HG03342 (cell line): ENCODE data around the gene PHGDH.
A peak's percentile ranks its signal among the peaks of the same experiment; 100 is the strongest.

Source experiments
- ATAC-seq: cut with Tn5 transposase; IDR thresholded peaks from one replicate; pipeline ENCODE4 v1.9.1; 2021; ENCODE audit warnings: mild to moderate bottlenecking, moderate library complexity; ENCODE audit not compliant: unreplicated experiment

The PHGDH gene

DNA sequence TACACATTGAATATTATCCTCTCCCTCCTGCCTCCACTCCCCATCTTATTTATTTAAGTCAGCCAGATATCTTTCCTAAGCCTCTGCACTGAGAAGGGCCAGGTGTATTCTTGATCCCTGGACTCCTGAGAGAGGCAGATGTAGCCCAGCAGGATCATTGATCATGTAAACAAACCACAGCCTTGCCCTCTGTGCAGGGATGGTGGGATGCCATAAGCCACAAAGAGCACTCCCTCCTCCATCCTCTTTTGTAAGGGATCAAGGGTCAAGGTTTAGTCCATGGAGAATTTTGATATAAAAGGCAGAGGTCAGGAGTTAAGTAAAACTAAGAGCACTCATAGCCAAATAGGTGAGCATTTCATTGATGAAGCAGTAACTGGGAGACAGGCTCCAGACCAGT lies 17.3 kb downstream of the PHGDH start:
- ATAC-seq: no peak

DNA sequence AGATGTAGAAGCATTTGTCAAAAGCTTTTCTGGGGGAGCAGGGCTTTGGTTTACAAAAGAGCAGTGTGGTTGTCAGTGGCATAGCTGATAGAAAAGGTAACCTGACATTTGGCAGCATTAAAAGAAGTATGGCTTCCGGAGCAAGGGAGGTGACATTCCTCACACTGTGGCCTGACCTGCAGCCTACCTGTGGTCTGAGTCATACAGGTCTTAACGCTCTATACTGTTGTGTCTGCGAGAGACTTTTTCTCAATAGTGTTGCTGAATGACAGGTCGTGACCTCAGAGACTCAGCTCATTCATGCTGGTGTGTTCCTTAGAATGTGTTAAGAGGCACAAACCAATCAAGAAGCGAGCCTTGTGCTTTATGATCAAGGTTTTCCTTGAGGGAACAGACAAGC lies 19.3 kb downstream of the PHGDH start:
- no peak for ATAC-seq

DNA sequence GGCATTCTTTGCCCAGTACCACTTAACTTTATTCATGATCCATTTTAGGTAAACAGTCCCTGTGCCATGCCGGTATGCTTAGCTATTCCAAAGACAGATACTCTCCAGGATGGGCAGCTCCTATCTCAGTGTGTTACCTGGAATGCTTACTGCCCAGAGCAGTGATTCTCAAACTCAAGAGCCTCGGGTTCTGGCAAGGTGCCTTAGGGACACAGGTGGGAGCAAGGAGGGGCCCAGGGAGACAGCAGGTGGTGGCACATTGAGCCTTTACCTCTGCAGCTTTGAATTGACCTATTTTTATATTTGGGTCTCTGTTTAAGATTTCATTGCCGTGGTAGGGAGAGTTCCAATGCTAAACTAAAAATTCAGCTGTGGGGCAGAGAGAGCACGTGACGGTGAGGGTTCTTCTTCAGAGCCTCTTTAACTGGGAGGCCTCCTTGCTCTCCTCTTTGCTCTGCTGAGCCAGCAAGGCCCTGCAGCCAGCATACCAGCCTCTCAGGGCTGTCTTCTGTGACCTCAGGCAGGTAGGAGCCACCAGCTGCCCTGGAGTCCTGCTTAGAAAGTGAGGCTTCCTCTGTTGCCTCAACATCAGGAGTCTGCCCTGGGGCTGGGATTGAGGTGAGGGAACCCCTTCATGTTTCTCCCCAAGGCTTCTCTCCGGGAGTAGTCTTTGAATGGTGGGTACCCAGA lies 20.2 kb downstream of the PHGDH start:
- no peak for ATAC-seq

DNA sequence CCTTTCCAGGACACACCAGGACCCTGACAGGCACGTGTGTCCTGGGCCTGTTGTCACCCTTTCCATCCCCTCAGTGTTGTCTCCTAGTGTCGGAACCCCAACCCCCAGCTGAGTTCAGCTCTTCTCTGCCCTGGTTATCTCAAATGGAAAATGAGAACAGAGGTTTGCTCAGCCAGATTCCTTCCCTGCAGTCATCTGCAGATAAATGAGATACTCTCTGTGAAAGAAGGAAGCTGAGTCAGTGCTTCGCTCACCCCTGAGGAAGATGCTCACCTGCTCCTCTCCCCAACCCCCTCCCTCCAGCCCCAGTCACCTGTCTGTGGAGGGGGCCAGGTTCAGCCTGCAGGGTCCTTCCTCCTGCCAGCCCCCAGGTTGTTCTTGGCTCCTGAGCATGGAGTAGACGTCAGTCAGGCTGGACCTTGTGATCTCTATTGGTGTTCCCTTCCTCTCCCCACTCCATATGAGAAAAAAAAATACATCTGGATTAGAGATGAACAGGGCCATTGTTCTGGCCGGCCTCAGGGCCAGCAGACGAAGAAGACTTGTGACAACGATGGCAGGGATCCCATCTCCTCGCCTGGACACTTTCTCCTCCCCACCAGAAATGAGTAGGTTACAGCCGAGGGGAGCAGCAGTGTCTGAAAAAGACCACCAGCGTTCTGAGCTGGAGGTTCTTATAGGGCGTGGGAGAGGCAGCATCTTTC lies 20.9 kb downstream of the PHGDH start:
- ATAC-seq: no peak

DNA sequence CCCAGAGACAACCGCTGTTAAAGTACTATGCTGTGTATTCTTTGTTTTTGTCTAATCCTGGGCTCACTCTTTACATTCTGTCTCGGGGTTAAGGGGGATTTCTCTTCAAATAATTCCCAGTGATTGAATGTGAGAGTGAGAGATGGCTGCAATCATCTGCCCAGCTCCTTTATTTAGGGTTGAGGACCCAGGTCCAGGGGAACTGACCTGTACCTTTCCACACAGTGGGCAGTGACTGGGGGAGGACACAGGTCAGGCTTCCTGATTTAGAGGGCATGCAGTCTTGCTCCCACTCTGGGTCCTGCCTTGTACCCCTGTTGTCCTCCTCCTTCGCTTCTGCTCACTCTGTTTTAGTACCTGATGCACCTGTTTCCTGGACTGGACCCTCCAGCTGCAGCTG lies 22.0 kb downstream of the PHGDH start:
- no peak for ATAC-seq

DNA sequence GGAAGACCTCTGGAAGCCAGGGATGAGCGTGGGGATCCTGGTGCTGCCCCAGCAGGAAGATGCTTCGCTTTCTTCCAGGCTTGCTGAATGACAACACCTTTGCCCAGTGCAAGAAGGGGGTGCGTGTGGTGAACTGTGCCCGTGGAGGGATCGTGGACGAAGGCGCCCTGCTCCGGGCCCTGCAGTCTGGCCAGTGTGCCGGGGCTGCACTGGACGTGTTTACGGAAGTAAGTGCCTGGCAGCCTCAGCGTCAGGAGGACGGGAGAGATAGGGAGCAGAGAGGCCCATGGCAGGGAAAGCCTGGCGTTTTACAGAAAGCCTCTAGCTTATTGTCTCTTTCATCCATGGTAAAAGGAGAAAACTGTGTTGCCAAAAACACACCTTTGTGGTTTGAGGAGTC lies 23.5 kb downstream of the PHGDH start:
- ATAC-seq: no peak

DNA sequence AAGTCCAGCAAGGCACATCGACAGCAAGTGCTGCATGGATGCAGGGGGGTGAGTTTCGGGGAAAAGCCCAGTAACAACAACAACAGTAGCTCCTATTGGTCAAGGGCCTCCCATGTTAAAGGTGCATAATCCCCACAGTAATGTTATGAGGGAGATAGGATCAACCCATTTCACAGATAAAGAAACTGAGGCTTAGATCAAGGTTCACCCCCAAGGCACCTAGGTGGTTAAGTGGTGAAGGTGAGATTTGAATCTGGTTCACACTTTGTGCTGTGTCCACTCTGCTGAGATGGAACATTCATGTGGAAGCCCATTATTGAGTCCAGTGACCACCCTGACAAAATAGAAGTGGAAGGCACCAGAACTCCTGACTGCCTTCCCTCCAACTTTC lies 24.9 kb downstream of the PHGDH start:
- no peak for ATAC-seq

DNA sequence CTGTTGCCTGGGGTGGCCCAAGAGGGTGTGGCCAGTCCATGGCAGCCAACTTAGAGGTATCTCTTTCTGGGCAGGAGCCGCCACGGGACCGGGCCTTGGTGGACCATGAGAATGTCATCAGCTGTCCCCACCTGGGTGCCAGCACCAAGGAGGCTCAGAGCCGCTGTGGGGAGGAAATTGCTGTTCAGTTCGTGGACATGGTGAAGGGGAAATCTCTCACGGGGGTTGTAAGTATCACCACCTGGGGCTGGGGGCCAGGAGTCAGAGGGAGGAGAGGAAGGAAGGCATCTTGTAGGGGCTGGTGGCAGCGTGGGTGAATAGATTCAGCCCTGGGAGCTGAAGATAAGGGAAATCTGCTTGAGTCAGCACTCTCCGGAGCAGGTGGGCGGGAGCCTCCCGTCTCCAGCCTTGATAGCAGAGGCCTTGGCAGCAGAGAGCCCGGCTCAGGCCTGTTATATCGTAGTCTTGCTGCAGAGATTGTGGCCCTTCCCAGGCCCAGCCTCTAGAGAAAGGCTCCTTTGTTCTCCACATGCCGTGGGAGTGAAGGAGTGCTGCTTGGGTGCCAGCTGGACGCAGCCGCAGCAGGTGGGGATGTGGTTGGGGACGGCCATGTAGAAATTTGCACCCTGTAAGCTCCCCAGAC lies 25.4 kb downstream of the PHGDH start:
- ATAC-seq: no peak

DNA sequence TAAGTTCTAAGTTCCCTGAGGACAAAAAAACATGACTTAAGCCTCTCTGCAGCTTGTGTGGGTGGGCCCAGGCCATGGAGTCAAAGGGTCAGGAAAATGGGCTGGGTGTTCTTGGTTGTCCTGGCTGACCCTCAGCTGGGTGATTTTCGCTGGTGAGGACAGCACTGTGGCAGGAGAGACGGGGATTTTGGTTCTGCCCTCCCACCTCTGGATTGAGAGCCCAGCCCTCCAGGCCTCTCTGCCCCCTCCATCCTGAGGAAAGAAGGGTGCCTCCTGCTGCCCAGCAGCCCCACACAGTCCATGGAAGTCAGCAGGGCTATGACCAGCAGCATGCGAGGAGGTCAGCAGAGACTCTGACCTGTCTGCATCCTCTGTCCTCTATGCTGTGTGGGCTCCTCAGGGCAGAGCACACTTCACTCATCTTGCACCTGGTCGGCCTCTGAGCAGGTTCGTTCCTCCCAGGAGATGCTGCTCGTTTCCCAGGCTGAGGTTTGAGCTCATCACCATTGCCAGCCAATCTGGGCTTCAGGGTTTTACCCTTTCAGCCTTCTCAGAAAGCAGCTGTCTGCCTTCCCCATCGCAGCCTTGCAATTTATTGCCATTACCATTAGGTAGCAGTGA lies 26.5 kb downstream of the PHGDH start:
- ATAC-seq: no peak

DNA sequence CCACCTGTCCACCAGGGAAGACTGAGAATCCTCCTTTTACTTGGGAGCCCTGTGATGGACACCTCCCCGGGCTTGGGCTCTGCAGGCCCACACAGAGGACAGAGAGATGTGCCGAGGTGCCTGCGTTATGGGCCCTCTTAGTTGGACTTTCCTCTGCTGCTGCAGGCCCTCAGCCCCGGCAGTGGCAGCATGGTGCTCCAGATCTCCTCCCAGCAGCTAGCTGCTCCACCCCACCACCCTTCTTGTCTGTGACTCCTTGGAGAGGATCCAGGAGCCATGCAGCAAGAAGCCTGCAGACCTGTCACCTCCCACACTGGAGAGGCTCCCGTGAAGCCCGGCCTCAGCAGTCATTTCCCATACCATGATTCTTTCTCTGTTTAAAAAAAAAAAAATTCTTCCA lies 27.4 kb downstream of the PHGDH start:
- no peak for ATAC-seq

DNA sequence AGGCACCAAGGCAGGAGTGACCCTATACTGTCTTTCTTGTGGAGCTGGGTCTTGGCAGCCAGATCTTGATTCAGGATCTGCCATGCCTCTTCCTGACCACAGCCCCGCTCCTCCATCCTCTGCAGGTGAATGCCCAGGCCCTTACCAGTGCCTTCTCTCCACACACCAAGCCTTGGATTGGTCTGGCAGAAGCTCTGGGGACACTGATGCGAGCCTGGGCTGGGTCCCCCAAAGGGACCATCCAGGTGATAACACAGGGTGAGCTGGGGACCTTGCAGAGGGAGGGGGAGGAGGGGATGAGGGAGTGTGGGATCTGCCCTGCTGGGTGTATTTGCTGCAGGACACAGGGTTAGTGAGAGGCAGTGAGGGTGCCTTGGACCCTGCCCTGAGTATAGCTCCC lies 28.5 kb downstream of the PHGDH start:
- ATAC-seq: no peak

DNA sequence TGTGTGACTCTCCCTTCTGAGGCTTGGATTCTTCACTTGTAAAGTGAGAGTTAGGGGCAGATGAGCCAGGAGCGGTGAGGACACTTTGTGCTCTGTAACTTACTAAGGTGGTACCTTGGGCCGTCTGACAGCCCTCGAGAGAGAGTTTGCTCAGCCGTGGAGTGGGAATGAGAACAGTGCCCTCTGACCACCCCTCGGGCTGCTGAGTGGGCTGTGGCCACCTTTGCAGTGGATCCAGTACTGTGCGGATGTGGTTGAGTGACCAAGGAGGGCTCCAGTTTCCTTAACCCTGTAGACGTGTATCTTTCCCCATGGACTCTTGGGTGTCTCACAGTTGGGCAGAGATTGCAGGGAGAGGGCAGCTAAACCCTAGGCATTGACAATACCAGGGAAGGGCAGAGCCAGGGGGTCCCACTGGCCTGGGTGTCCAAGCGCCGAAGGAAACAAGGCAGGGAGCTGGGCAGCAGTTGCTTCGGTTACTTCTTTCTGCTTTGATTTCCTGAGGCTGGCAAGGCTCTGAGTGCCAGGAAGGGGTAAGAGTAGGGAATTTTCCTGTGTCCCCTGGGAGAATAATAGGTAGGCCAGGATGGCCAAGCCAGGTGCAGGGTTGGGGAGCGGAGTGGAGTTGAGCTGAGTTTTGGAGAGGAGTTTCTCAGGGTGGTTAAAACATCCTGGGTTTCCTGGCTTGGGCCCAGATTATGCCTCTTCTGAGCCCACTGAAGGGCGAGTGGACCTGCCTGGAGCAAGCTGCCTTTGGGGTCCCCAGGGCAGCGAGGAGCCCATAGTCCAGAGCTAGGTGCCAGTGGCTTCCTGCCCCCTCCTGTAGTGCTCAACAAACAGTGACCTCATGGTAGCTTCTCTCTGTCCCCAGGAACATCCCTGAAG lies 29.4 kb downstream of the PHGDH start:
- no peak for ATAC-seq

DNA sequence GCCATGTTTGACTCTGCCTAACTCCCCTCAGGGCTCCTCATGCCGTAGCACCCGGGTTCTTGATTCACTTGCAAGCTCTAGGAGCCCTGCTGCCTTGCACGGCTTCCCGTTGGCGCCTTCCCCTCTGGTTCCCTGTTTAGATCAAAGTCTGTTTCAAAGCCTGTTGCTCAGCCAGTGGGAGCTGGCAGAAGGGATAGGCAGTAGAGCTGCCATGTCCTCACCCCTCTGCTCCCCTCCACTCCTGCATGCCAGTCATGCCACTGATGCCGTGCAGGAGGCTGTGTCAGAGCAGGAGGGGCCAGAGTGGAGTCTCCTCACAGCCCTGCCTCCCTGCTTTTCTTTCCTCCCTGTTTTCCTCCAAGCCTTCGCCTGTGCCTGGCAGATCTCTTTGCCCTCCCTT lies 30.5 kb downstream of the PHGDH start:
- ATAC-seq: no peak

DNA sequence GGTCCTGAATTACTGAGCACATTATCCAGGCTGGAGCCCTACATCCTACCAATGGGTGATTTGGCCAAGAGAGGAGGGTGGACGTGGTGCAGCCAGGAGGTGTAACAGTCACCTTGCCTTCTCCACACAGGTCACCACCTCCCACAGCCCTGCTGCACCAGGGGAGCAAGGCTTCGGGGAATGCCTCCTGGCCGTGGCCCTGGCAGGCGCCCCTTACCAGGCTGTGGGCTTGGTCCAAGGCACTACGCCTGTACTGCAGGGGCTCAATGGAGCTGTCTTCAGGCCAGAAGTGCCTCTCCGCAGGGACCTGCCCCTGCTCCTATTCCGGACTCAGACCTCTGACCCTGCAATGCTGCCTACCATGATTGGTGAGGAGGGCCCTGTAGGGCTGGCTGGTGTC lies 30.9 kb downstream of the PHGDH start:
- ATAC-seq: no peak

DNA sequence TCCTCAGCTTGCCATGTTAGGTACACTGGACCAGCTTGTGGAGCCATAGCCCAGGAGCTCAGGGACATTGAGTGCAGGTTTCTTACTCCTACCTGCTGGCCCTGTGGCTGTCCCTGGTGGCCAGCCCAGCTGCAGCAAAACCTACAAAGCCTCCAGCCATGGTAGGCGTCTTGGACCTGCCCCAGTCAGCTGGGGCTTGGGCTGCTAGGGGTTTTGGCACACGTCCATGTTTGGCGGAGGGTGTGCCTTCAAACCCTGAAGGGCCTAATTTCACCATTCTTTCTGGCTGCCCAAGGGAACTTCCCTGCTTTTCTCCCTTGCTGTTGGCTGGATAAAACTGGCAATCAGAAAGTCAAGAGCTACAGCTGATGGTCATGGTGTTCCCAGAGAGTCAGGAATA lies 31.6 kb downstream of the PHGDH start:
- no peak for ATAC-seq

DNA sequence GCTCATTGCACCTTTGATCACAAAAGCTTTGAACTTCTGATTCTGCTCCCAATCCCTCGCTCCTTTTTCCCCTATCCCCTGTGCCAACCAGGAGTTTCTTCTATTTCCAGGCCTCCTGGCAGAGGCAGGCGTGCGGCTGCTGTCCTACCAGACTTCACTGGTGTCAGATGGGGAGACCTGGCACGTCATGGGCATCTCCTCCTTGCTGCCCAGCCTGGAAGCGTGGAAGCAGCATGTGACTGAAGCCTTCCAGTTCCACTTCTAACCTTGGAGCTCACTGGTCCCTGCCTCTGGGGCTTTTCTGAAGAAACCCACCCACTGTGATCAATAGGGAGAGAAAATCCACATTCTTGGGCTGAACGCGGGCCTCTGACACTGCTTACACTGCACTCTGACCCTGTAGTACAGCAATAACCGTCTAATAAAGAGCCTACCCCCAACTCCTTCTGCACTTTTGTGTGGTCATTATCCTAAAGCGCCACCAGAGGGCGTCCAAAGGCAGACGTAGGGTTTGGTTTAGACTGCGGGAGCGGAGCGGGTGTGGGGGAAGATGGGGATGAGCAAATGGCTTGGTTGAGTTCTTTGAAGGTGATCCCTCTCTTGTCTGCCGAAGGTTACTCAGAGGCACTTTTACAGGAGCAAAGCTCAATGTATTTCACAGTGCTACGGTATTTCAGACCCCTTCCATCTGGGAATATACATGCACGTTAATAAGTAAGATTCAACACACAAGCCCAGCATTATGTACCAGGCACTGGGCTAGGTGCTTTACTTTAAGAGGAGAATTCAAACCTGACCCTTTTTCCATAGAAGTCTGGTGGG lies 32.3 kb downstream of the PHGDH start:
- peak; percentile 86 for ATAC-seq

DNA sequence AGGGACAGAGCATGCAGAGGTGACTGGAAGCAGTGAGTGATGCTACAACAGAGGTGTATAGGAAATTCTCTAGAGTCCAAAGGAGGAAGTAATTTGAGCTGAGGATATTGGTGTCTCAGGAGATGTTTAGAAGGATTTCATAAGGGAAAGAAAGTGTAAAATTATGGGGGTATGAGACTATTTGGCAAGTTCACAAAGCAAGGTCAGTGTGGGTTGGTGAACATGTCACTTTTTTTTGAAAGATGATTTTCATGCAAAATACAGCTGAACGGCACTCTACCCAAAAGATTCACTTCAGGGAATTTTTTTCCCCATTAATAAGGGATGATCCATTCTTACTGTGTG lies 32.8 kb downstream of the PHGDH start:
- ATAC-seq: no peak

DNA sequence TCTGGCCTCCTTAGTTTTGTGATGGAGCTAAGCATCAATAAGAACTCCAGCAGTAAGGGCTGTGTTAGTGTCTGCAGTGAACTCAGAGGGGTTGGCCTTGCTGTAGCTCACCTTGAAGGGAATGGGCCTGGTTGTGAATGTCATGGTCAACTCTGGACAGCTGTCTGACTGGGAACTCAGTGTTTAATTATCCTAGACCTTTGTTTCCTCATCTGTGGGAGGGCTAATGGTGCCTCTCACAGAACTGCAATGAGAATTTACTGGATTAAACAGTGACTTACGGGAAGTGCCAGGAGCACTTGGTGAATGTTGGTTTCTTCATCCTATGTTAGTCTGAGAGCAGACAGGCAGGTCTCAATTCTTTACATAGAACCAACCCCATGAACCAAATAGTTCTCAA lies 33.3 kb downstream of the PHGDH start:
- no peak for ATAC-seq

DNA sequence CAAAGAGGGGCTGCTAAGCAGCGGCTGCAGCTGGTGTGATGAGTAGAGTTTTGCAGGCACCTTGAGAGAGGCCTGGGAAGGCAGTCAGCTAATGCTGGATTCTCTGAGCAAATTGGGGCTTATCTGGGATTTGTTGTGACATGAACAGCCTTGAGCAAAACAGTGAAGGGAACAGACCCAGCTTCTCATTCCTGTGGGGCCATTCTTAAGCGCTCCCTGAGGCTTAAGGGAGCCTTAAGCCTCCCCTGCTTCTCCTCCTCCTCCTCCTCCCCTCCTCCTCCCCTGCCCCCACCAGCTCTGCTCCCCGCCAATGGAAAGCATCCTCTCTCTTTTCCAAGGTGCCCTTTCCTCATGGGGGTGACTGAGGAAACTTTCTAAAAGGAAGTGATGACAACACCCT lies 35.7 kb downstream of the PHGDH start:
- ATAC-seq: no peak

DNA sequence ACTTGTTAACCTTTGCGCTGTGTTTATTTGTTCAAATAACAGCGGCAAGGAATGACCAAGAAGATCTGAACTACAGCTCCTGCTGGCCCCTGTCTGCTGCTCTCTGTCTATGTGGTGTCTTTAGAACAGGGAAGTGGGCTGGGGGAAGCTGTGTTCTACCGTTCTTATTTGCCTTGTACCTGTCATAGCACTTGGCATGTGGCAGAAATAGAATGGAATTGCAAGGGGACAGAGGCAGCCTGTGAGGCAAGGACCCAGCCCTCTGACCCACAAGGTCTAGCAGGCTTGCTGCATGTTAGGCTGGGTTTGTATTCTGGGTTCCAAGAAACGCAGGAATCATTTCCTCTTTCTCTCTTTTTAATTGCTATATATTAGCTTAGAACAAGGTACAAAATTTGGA lies 36.3 kb downstream of the PHGDH start:
- no peak for ATAC-seq
